K562 treated with DMSO at 1 percent for 12 hours (cell line): ENCODE data around the gene NPSR1. TPM values are rescaled to one million over a fixed set of nuclear protein-coding genes. Genes with fewer than 3 reads are reported as not detected.

Experiments
- total RNA-seq: library from RNA; unstranded; fragments of 300-600 nt; gene quantifications from 2 replicates; pipeline ENCODE4 v1.2.3, GENCODE V29; 2022; ENCODE audit not compliant: insufficient read depth

NPSR1 gene, protein sequence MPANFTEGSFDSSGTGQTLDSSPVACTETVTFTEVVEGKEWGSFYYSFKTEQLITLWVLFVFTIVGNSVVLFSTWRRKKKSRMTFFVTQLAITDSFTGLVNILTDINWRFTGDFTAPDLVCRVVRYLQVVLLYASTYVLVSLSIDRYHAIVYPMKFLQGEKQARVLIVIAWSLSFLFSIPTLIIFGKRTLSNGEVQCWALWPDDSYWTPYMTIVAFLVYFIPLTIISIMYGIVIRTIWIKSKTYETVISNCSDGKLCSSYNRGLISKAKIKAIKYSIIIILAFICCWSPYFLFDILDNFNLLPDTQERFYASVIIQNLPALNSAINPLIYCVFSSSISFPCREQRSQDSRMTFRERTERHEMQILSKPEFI
- total RNA-seq, result not detected in 2 replicates

DNA sequence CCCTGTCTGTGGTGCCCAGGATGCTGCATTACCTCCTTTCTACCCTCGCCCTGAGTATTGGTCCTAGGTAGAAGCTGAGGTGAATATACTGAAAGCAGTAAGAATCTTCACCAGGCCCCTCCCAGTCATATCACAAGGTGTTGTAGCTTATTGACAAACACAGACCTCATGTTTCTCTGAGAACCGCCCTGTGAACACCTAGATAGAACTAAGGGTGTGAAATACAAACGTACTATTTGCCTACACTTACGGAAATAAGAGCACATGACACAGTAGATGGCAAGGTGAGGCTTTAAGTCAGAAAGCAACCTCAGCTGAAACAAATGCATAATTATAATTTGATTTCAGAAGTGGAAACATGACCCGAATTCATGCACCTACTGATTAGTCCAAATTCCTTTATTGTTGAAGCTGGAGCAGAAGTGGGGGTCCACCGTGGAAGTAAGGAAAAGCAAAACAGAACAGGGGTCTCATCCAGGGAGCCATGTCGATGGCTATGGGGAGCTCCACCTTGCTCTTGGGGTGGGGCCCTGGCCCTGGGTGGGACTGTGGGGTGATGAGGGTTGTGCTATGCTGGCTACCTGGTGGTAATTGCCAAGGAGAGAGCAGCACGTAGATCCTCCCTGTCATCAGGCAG is at the start of gene NPSR1:
Gene NPSR1, plus strand, starts transcription at position 587 of the 637 bp plus-strand sequence. CDS start 195 bp downstream, outside the sequence.

